A549 treated with CpdA at 1 μM for 4 hours (cell line): Measurements from ENCODE around the gene PTGDS. TPM values are rescaled to one million over a fixed set of nuclear protein-coding genes. Genes with fewer than 3 reads are reported as not detected.

Experiments
- total RNA-seq: library from RNA; stranded (reverse); fragments of 200-300 nt; extraction: Qiagen RNA extraction; gene quantifications from 5 replicates; pipeline ENCODE4 v1.2.3, GENCODE V29; 2022; ENCODE audit warnings: low read depth

The PTGDS gene
- 0.35 to 0.71 TPM (median 0.39 TPM) in 3 of 5 replicates, not detected in the others for total RNA-seq

GRCh38 chr9:136977223-136977622 lies at the start of gene PTGDS:
TSS of gene PTGDS (plus strand) at chr9:136977504. CDS start at chr9:136977579, 75 bp downstream.

GRCh38 chr9:136944519-136945332 lies 32.6 kb upstream of the PTGDS start, which contains the start of the genes C8G and FBXW5:
TSS of gene C8G (plus strand) at chr9:136945243. CDS start at chr9:136945321, 78 bp downstream.
TSS of gene FBXW5 (minus strand) at chr9:136944738. CDS start at chr9:136944083, 655 bp downstream.

DNA sequence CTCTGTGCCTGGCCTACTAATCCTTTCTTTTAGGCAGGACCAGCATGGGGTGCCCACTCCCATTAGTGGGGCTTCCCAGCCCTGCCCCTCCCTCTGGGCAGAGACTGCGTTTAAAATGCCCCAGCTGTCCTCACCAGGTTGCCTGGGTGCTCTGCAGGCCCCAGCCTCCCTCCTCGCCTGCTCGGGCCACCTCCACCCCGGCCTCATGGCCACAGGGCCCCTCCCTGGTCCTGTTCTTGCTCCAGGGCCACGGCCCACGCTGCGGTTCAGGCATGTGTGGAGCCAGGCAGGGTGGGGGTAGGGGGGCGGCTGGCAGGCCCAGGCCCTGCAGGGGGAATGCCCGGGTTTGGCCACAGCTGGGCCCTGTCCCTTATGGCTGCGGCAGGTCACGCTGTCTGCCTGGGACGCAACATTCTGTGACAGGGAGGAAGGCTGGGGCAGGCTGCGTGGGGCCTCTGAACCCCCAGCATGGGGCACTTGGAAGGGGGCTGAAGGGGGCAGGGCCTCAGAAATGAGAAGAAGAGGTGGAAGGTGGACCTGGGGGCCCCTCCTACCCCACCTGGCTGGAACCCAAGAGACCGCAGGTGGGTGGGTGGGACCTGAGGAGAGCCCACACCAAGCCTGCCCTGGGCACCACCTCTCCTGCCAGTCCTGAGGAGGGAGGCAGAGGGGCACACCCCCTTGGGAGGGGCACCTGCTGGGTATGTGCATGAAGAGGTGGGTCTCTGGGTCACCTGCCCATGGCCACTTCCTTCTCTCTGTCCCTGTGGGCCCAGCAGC lies 25.6 kb upstream of the PTGDS start, which contains the start of gene LCN12:
LCN12 (plus strand) TSS at position 733 of the 780 bp plus-strand sequence. CDS start 55 bp downstream, outside the sequence.

GRCh38 chr9:136982232-136983051 lies 5.1 kb downstream of the PTGDS start, which contains the start of gene LCNL1:
TSS of gene LCNL1 (plus strand) at chr9:136982993. CDS start at chr9:136983587, 594 bp downstream.

GRCh38 chr9:136991993-136992818 lies 14.9 kb downstream of the PTGDS start, which contains the start of gene PAXX:
TSS of gene PAXX (plus strand) at chr9:136992422. CDS start at chr9:136992444, 22 bp downstream.

GRCh38 chr9:136996361-136997292 lies 19.3 kb downstream of the PTGDS start, which contains the start of gene CLIC3:
TSS of gene CLIC3 (minus strand) at chr9:136996568. CDS start at chr9:136996543, 25 bp downstream.

GRCh38 chr9:137027369-137028262 lies 50.3 kb downstream of the PTGDS start, which contains the start of gene ABCA2:
TSS of gene ABCA2 (minus strand) at chr9:137028237. CDS start at chr9:137028140, 97 bp downstream.

Other genes starting within 250 kb of the PTGDS start
- not detected in 5 replicates for gene LCN10, start 234.6 kb upstream of the PTGDS start, total RNA-seq
- gene LCN6, start 229.0 kb upstream of the PTGDS start, total RNA-seq: not detected in 5 replicates
- gene LCN8, start 219.3 kb upstream of the PTGDS start, total RNA-seq: not detected in 5 replicates
- gene LCN15, start 213.0 kb upstream of the PTGDS start, total RNA-seq: 0.09 TPM in 1 of 5 replicates, not detected in the others
- 55.2 to 75.9 TPM (median 73.0 TPM) in 5 replicates for gene TMEM141, start 186.2 kb upstream of the PTGDS start, total RNA-seq
- 0.20 to 0.83 TPM (median 0.45 TPM) in 5 replicates for gene CCDC183, start 181.2 kb upstream of the PTGDS start, total RNA-seq
- 64.0 to 87.2 TPM (median 78.8 TPM) in 5 replicates for gene RABL6, start 169.6 kb upstream of the PTGDS start, total RNA-seq
- gene AJM1, start 135.0 kb upstream of the PTGDS start, total RNA-seq: 3.1 to 4.3 TPM (median 4.0 TPM) in 5 replicates
- gene PHPT1, start 128.1 kb upstream of the PTGDS start, total RNA-seq: 255 to 327 TPM (median 305 TPM) in 5 replicates
- gene MAMDC4, start 125.2 kb upstream of the PTGDS start, total RNA-seq: 1.8 to 5.5 TPM (median 4.6 TPM) in 5 replicates
- 418 to 545 TPM (median 475 TPM) in 5 replicates for gene EDF1, start 111.2 kb upstream of the PTGDS start, total RNA-seq
- 46.3 to 81.8 TPM (median 69.1 TPM) in 5 replicates for gene TRAF2, start 91.0 kb upstream of the PTGDS start, total RNA-seq
- 61.9 to 101 TPM (median 95.1 TPM) in 5 replicates for gene FBXW5, start 32.8 kb upstream of the PTGDS start, total RNA-seq
- 0.54 to 1.9 TPM (median 1.2 TPM) in 5 replicates for gene C8G, start 32.3 kb upstream of the PTGDS start, total RNA-seq
- 0.51 to 2.0 TPM (median 1.1 TPM) in 5 replicates for gene LCN12, start 25.2 kb upstream of the PTGDS start, total RNA-seq
- gene LCNL1, start 5.5 kb downstream of the PTGDS start, total RNA-seq: 0.02 TPM in 1 of 5 replicates, not detected in the others
- 49.2 to 83.7 TPM (median 73.5 TPM) in 5 replicates for gene PAXX, start 14.9 kb downstream of the PTGDS start, total RNA-seq
- gene CLIC3, start 19.1 kb downstream of the PTGDS start, total RNA-seq: 1.7 to 4.0 TPM (median 3.5 TPM) in 5 replicates
- gene ABCA2, start 50.7 kb downstream of the PTGDS start, total RNA-seq: 23.2 to 31.7 TPM (median 25.6 TPM) in 5 replicates
- gene FUT7, start 54.6 kb downstream of the PTGDS start, total RNA-seq: 0.05 TPM in 2 of 5 replicates, not detected in the others
- gene NPDC1, start 68.7 kb downstream of the PTGDS start, total RNA-seq: 36.7 to 87.5 TPM (median 78.6 TPM) in 5 replicates
- 0.72 to 1.2 TPM (median 0.76 TPM) in 5 replicates for gene ENTPD2, start 76.6 kb downstream of the PTGDS start, total RNA-seq
- 13.9 to 28.6 TPM (median 24.4 TPM) in 5 replicates for gene SAPCD2, start 93.1 kb downstream of the PTGDS start, total RNA-seq
- 9.7 to 15.4 TPM (median 11.3 TPM) in 5 replicates for gene UAP1L1, start 100.0 kb downstream of the PTGDS start, total RNA-seq
- gene MAN1B1, start 109.5 kb downstream of the PTGDS start, total RNA-seq: 41.0 to 54.7 TPM (median 47.7 TPM) in 5 replicates
- 71.6 to 131 TPM (median 112 TPM) in 5 replicates for gene DPP7, start 137.2 kb downstream of the PTGDS start, total RNA-seq
- gene GRIN1, start 161.7 kb downstream of the PTGDS start, total RNA-seq: 0.31 to 1.0 TPM (median 0.38 TPM) in 5 replicates
- 0.48 to 2.1 TPM (median 1.3 TPM) in 5 replicates for gene LRRC26, start 192.5 kb downstream of the PTGDS start, total RNA-seq
- gene TMEM210, start 194.6 kb downstream of the PTGDS start, total RNA-seq: not detected in 5 replicates
- gene ANAPC2, start 211.1 kb downstream of the PTGDS start, total RNA-seq: 25.4 to 37.9 TPM (median 36.1 TPM) in 5 replicates
- gene SSNA1, start 211.2 kb downstream of the PTGDS start, total RNA-seq: 88.4 to 157 TPM (median 143 TPM) in 5 replicates
- gene TPRN, start 223.2 kb downstream of the PTGDS start, total RNA-seq: 5.6 to 11.1 TPM (median 10.3 TPM) in 5 replicates
- gene TMEM203, start 228.1 kb downstream of the PTGDS start, total RNA-seq: 32.9 to 47.1 TPM (median 45.3 TPM) in 5 replicates
- 15.2 to 19.1 TPM (median 16.4 TPM) in 5 replicates for gene NDOR1, start 228.2 kb downstream of the PTGDS start, total RNA-seq
- gene RNF208, start 244.7 kb downstream of the PTGDS start, total RNA-seq: 1.1 to 2.4 TPM (median 1.9 TPM) in 5 replicates
- 3.3 to 5.0 TPM (median 4.0 TPM) in 5 replicates for gene CYSRT1, start 247.7 kb downstream of the PTGDS start, total RNA-seq
- 0.10 to 0.24 TPM (median 0.20 TPM) in 5 replicates for gene RNF224, start 250.0 kb downstream of the PTGDS start, total RNA-seq